ENCODE measurements around the gene WNT7B.

WNT7B gene

DNA sequence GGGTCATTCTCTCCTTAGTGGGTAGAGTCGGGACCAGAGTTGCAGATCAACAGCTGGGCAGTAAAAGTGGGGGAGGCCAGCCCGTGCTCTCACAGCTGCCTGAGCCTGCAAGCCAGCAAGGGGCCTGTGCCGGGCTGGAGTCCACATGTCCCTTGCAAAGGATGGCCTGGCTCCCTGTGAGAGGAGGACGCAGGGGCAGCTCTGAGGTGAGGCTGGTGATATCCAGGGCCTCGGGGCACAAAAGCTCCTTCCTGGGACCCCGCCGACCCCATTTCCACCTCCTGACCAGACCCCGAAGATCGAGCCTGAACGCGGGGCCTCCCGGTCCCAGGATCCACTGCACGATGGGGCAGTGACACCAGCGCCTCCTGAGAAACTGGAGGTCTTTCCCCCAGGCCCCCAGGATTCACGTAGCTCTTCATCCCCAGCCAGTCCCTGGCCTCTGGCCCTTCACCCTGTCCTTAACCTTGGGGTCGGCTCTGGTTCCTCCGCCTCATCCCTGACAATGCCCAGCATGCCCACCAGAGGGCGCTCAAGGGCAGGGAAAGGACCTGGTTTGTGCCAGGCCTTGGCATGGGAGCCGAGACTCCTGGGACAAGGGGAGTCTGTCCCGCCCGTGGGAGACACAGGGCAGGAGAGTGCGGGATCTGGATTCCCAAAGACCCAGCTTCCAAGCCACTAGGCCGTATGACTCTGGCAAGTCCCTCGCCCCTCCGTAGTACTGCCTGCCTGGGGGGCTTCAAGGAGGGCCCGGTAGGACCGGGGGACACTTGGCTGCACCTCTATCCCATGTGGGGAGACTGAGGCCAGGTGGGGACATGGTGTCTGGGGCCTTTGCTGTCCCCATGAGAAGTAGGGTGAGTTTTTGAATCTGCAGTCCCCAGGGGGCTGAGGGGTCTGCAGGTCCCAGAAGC, 17.8 kb upstream of the WNT7B start:
- peak; percentile 84 for DNase-seq

DNA sequence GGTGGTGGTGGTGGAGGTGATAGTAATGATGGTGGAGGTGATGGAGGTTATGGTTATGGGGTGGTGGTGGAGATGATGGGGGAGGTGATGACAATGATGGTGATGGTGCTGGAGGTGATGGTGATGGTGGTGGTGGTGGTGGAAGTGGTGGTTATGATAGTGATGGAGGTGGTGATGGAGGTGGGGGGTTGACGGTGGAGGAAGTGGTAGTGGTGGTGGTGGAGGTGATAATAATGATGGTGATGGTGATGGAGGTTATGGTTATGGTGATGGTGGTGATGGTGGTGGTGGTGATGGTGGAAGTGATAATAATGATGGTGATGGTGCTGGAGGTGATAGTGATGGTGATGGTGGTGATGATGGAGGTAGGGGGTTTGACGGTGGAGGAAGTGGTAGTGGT, 16.9 kb upstream of the WNT7B start:
- DNase-seq = no peak

DNA sequence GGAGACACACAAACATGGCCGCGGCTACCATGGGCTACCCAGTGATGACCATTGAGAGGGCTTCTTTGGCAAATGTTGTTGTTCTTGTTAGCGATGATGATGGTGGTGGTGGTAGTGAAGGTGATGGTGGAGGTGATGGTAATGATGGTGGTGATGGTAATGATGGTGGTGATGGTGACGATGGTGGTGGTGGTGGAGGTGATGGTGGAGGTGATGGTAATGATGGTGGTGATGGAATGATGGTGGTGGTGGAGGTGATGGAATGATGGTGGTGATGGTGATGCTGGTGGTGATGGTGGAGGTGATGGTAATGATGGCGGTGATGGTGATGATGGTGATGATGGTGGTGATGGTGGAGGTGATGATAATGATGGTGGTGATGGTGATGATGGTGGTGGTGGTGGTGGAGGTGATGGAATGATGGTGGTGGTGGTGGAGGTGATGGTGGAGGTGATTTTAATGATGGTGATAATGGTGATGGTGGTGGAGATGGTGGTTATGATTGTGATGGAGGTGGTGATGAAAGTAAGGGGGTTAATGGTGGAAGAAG, 16.3 kb upstream of the WNT7B start:
- DNase-seq = no peak

DNA sequence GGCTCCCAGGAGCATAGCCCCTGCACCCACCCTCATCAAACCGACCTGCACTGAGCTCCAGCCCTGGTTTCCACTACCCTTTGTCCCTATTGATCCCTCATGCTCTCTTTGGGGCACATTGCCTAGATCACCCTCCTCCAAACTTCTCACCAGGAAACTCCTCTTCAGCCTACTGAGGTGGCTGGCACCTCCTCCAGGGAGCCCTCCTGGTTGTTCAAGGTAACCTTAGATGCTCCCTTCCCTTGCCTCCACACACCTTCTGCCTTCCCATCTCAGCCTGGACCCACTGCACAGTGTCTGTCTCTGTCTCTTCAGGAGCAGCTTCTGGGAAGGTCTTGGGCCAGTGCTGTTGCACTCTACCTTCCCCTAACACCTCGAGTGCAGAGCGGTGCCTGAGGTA, 15.8 kb upstream of the WNT7B start:
- DNase-seq = no peak

DNA sequence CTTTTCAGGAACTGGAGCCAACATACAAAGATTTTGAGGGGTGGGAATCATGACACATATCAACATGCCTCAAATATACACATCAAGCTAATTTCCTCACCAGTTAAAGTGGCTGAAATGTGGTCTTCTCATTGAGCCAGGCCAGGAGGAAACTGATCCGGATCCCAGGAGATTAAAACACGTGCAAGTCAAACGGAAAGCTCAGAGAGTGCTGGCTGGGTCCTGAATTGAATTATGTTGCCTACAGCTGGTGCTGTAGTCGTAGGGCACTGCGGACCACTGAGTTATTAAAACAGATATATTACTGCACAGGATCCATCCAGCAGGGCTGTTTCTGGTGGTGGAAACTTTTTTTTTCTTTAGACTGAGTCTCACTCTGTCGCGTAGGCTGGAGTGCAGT, 14.1 kb upstream of the WNT7B start:
- no peak for DNase-seq

DNA sequence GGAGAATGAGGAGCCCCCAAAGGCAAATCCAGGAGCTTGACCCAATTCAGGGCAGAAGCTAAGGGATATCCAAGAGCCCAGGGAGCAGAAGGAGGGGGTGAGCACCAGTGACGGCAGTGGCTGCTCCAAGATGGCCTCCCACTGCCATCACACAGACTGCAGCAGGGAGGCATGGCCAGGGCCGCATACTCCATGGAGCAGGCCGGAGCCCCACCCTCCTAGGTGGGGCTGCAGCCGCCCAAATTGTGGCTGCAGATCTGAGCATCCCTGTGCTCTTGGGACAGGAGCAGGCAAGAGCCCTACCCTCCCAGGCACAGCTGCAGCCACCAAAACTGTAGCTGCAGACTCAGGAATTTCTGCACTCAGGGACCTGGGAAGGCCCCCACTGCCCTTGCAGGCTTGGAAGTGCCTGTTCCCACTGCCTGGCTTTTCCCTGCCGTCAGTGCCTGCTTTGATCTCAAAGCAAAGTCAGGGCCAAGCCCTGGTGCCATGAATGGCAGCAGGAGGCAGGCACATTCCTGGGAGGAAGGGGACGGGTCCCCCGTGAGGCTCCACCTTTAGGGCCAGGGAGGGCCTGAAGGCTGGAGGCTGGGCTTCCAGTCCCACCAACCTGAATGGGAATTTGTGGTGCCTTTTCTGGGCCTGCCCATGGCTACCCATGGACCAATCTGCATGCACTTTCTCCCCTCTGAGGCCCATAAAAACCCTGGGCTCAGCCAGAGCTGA, 10.3 kb upstream of the WNT7B start:
- no peak for DNase-seq

DNA sequence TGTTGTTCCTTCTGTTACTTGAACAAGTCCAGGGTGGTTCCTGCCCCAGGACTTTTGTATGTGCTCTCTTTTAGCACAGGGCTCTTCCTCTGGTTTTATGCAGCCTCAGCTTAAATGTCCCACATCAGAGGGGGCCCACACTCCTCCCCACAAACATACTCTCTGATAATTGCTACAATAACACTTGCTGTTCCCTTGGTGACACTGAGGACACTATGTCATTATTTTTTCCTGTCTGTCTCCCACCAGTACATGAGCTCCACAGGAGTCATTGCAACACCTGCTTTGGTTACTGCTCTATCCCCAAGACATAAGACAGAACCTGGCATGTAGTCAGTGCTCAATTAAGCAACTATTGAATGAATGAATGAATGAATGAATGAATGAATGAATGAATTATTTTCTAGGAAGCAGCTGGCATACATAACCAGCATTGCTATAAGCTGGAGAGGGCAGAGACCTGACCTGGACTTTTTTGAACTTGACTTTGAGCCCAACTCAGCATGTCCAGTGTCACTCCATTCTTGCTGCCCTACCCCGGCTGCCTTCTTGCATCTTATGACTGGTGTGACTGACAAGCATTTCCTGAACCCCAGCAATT, 7.5 kb upstream of the WNT7B start:
- DNase-seq = no peak

DNA sequence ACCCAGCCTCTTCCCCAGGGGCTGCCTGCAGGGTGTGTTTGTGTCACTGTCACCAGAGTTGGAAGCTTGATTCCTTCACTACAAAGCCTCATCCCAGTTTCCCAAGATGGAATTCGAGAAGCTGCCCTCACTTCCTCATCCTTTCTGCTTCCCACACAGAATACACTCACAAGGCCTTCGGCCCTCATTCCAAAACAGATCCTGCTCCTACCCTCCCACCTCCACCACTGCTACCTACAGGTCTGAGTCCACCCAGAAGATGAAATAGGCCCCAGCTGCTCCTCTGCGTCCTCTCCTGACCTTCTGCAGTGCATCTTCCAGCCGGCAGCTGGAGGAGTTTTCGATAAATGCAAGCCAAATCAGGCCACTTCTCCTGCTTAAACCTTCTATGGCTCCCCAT, 6.8 kb upstream of the WNT7B start:
- DNase-seq = no peak

DNA sequence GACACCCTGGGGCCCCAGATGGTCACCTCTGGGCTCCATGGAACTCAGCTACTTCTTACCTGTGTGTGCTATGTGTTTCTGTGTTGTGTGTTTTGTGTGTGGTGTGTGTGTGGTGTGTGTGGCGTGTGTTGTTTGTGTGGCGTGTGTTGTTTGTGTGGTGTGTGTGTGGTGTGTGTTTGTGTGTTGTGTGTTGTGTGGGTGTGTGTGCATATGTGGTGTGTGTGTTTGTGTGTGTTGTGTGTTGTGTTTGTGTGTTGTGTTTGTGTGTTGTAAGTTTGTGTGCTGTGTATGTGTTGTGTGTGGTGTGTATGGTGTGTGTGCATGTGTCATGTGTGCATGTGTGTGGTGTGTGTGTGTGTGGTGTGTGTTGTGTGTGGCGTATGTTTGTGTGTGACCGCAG, 3.8 kb upstream of the WNT7B start:
- DNase-seq = no peak

DNA sequence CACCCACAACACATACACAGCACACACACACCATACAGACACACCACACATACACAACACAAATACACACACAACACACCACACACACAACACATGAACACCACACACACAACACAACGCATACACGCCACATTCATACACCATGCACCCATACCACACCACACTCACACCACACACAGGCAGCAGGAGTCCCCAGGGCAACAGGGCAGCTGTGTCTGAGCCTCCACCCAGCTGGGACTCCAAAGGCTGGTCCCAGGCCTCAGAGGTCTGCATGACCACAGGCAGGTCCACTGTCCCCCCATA, 3.3 kb upstream of the WNT7B start:
- no peak for DNase-seq

DNA sequence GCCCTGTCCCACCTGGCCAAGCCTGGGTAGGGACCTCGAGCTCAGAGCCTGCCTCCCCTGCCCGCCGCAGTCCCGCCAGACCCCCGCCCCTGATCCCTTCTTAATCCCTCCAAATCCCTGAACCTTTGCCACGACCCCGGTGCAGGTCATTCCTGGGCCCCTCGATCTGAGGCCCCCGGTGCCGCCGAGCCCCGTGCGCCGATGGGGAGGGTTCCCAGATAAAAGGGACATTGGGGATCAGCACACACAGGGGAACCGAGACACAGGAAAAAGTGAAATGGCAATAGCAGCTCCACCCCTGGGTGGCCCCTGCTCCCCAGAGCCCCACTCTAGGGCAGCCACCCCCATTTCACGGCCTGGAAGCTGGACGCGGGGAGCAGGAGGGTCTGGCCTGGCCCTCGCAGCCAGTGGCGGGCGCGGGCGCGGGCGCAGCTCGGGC, 1.3 kb upstream of the WNT7B start:
- no peak for DNase-seq

DNA sequence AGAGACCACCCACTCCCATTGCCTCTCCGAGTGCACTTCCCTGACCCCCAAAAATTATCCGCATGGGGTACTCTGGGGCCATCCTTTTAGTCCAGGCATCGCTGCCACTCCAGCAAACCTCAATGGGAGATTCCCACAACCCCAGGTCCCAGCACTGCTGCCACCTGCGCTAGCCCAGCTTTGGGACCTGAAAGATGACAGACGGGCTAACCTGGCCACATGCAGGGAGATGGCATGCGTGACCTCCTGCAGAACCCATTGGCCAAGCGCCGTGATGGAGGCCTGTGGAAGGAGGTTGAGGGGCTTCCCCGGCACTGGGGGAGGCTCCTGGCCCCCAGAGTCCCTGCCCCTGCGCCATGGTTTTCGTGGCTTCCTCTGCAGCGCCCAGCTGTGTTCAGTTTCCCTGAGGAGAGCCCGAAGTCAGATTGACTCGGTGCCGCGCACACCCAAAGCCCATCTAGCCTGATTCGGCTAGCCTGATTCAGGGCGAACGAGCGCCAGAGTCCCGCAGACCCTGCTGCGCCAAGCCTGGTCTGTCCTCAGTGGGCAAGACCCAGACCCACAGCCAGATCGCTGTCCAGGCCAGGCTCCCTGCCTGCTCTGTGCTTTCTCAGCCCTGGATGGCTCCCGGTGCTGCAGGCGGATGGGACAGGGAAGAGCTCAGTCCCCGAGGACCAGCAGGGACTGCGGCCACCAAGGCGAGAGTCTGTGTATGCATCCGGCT, 751 bp upstream of the WNT7B start:
- no peak for DNase-seq

DNA sequence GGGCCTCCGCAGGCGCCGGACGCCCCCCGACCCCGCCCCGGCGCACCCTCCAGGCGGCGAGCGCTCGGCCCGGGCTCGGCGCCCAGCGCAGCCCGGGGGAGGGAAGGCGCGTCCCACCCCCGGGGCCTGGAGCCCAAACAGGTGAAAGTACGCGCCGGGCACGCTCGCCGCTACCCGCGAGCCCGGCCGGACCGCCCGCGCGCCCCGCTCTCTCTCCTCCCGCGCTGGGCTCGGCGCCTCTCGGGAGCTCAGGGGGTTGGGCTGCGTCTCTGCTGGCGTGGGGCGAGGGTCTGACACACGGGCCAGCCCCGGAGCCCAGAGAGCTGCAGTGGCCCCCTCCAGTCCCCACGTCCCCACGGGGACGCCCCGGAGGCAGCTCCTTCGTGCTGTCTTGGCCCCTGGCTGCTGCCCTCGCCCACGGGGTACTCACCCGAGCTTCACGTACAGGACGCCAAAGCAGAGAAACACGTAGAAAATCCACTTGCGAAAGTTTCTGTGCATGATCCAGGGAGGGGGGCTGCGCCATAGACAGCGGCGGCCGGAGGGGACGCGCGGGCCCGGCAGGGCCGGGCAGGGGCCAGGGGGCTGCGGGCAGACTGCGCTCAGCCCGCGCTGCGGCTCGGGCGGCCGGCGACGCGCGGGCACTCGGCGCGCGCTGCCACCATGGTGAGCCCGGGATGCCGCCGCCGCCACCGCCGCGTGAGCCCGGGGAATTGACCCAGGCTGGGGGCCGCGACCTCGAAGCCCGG, 534 bp downstream of the WNT7B start:
- no peak for DNase-seq

DNA sequence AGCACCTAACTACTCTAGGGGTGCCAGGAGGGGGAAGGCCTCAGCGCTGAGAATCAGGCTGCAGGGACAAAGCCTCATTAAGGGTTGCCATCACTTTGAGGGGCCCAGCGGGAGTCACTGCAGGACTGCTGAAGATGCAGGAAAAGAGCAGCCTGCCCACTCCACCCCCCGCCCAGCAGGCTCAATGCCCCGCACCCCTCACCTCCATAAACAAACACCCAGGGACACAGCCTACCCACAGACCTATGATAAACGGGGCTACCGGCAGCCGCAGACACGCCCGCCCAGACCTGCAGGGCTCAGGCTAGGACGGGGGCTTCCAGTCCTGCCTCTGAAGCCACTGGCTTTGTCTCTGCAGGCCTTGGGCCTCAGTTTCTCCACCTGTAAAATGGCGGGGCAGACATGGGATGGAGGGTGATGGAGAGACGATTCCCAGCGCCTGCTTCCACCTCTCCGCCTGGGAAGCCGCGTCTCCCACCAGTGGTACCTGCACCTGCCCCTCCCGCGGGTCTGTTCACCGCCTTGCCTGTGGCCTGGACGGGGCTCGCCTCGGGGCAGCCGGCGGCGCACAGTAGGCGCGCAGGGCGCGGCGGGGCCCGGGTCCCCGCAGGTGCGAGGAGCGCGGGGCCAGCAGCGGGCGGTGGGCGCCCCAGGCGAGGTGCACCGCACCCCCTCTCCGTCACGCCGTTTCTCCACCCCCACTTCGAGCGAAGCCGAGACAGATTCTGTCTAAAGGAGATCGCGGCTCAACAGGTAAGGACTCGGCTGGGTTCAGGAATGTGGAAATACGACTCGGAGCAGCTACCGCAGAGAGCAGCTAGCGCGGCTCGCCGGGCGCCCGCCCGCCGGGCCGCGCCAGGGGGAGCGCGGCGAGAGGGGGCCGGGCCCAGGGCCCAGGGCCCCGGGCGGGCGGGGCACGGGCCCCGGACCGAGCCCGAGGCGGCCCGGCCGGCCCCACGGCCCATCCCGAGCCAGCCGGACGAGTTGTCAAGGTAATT, 1.5 kb downstream of the WNT7B start:
- DNase-seq = no peak

DNA sequence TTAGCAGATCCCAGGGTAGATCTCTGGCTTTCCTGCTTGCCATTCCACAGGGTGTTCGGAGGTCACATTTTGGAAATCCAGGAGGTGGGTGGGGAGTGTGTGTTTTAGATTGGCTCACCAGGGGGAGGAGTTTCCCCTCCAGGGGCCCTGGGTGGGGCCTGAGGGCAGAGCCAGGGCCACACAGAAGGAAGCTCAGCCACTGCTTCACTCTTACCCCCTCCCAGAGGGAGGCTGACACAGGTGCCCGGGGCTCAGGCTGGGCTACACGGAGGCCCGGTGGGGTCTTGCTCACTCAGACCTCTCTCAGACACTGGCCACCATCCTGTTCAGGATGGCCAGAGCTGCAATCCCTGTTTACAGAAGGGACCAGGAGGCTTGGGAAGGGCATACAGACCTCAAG, 2.5 kb downstream of the WNT7B start:
- DNase-seq = no peak

DNA sequence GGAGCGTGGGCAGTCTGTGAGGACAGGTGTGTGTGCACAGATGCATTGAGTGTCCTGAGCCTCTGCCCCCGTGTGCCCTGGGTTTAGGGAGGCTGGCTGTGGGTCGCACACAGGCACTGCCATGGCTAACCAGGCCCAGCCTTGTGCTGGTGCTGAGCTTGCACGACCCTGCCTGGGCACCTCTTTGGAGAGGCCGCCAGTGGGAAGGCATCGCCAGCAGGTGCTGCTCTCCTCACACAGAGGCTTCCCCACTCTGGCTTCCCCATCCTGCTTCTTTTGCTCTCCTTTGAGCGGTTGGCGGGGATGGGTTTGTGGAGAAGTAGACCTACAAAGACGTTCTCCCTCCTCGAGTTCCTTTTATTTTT, 4.1 kb downstream of the WNT7B start:
- no peak for DNase-seq

DNA sequence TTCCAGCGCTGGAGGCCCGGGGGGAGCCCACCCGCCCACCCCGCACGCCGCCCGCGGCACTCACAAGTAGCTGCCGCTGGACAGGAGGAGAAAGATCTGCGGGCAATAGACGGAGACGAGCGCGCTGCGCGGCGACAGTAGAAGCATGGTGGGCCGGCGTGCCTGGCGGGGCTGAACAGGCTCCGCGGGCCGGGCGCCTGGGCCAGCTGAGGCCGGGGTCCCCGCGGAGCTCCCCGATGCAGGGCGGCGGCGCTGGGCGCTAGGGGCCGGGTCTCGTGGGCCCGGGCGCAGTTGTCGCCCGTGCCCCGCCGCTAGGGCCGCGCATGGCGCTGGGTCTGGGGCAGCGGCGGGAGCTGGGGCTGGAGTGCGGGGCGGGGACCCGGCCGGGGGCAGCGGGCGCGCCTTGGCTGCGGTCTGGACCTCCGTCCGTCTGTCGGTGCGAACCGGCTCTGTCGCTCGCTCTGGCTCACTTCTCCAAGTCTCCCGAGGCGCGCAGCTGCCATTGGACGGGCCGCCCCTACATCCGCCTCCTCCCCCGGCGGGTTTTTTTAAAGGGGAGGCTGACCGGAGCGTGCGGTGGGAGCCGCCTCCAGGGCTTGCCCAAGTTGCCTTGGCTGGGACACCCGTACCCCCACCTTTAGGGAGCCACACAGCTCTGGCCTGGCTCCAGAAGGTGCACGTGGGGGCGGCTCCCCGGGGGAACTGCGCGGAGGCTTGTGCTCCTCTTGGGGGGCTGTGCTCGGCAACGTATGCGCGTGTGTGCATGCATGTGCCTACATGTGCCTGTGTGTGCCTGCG, 4.7 kb downstream of the WNT7B start:
- no peak for DNase-seq

DNA sequence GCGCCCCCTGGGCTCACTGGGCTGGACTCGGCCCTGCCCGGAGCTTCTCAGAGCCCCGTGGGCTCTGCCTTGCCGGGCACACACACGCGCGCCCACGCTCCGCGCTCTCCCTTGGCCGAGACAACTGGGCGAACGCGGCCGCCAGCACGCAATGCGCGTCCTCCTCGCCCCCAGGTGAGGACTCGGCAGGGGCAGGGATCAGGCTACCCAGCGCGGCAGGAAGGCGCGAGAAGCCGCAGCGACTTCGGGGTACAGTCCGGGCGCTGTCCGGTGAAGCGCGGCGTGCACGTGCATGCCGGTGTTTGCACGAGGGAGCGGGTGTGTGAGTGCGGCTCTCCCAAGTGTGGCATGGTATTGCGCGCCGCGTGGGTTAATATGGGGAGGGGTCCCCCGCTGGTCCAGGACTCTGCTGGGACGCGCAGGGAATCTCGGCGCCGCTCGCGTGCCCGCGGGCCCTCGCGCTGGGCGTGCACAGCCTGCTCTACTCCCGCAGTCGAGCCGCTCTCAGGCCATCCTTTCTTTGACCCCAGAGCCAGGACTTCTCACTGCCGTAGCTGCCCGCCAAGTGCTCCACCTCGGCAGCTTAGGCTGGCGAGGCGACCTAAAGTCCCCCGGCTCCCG, 5.4 kb downstream of the WNT7B start:
- no peak for DNase-seq

DNA sequence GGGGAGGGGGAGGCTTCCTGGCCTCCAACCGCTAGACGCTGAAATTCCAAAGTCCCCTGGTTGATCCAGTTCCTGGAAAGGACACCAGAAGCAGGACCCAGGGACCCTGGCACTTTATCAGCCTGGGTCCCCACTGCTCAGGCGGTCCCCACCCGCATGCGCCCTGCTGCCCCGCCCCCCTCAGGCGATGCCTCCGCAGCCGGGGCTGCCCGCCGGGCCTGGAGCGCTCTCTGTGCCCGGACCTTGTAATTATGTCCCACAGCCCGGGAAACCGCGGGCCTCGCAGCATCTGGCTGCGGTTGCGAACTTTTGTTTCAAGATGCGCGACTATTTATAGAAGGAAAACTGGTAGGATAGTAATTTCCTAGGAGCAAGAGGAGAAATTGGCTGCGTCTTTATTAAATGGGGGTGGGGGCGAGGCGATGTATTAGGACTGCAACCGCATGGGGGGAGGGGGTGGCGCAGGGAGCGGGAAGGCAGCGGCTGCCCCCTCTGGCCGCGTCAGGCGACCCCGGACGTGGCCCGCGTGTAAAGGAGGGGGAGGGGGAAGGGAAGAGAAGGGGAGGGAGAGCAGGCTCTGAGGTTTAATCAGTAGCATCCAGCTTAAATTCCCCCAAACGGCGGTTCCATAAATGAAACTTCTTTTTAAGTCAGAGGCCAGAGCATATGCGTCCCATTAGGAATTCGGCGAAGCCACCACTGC, 6.1 kb downstream of the WNT7B start:
- no peak for DNase-seq

Measured in midbrain (tissue), 1 donor.